Measurements from ENCODE around the gene COLEC11.

The COLEC11 gene

DNA sequence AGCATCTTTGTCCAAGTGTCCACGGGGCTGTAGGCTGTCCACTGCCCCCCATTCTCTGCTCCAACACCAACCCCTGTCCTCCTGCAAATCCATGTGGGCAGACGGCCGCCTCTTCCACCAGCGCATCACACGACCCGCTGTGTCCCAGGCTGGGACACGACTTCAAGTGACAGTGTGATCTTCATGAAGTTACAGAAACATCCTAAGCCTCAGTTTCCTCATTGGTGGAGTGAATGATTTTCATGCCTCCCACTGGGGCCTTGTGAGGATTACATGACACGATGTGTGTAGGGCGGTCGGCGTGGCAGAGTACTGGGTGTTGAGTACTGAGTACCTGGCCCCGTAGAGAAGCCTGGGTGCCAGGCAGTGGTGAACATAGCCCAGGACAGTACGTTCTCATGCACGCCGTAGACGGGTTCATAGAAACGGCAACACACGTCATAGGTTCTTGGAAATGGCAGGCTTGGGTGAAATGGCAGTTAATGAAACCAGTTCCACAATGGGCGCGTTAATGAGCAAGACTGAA is 53.8 kb downstream of the COLEC11 start:
- Histone ChIP-seq H3K27me3 (ENCODE audit: insufficient read depth, low read length) (no peaks in the 10 kb centered on the region), H3K4me2 (ENCODE audit: low read length) (no peak overlapping the region), H3K36me3 (ENCODE audit: insufficient read depth, low read length) (no peaks in the 10 kb centered on the region), H3K4me3 (ENCODE audit: low read depth, low read length, poor library complexity, severe bottlenecking) (no peak overlapping the region), H3K4me1 (ENCODE audit: insufficient read depth, low read length, severe bottlenecking) (peaks cover 31% of the 10 kb centered on the region), H3K9me3 (ENCODE audit: low read length) (no peaks in the 10 kb centered on the region), H3K79me2 (ENCODE audit: insufficient read depth, low read length) (no peaks in the 10 kb centered on the region), H4K20me1 (ENCODE audit: insufficient read depth, low read length) (no peaks in the 10 kb centered on the region), H2AFZ (ENCODE audit: low read length) (no peak overlapping the region), H3K9me2 (ENCODE audit: low read depth, low read length) (no peaks in the 10 kb centered on the region), H3F3A (ENCODE audit: insufficient read depth, low read length) (no peaks in the 10 kb centered on the region), H3K9ac (ENCODE audit: low read length) (no peak overlapping the region), H3K27ac (ENCODE audit: low read depth, low read length, poor library complexity, severe bottlenecking) (no peak overlapping the region)
- no peak for TF ChIP-seq EZH2 (IDR thresholded peaks at IDR 0.05; ENCODE audit: borderline replicate concordance, low read length)
- TF ChIP-seq, protein P1, sequence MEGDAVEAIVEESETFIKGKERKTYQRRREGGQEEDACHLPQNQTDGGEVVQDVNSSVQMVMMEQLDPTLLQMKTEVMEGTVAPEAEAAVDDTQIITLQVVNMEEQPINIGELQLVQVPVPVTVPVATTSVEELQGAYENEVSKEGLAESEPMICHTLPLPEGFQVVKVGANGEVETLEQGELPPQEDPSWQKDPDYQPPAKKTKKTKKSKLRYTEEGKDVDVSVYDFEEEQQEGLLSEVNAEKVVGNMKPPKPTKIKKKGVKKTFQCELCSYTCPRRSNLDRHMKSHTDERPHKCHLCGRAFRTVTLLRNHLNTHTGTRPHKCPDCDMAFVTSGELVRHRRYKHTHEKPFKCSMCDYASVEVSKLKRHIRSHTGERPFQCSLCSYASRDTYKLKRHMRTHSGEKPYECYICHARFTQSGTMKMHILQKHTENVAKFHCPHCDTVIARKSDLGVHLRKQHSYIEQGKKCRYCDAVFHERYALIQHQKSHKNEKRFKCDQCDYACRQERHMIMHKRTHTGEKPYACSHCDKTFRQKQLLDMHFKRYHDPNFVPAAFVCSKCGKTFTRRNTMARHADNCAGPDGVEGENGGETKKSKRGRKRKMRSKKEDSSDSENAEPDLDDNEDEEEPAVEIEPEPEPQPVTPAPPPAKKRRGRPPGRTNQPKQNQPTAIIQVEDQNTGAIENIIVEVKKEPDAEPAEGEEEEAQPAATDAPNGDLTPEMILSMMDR (IDR thresholded peaks at IDR 0.05; ENCODE audit: low read length), result no peak

DNA sequence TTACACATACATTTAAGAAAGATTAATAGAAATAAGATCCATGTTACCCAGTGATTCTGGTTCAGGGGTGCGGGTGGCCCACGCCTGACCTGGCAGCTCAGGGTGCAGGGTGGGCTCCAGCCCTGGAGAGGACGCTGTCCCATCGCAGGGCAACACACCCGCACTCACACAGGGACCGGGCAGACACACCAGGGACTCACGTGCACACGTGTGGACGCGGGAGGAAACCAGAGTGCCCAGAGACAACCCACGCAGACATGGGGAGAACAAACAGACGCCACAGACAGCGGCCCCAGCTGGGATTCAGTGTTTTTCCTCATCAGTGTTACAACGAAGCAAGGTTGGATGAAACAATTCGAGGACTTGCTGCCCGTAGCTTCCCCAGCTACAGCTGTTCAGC is 54.7 kb downstream of the COLEC11 start:
- Histone ChIP-seq H3K9me2 (ENCODE audit: low read depth, low read length) (no peaks in the 10 kb centered on the region), H2AFZ (ENCODE audit: low read length) (no peak overlapping the region), H3K4me3 (ENCODE audit: low read depth, low read length, poor library complexity, severe bottlenecking) (no peak overlapping the region), H3K9me3 (ENCODE audit: low read length) (no peaks in the 10 kb centered on the region), H3F3A (ENCODE audit: insufficient read depth, low read length) (no peaks in the 10 kb centered on the region), H3K27ac (ENCODE audit: low read depth, low read length, poor library complexity, severe bottlenecking) (no peak overlapping the region), H3K4me2 (ENCODE audit: low read length) (no peak overlapping the region), H3K4me1 (ENCODE audit: insufficient read depth, low read length, severe bottlenecking) (peaks cover 39% of the 10 kb centered on the region), H3K9ac (ENCODE audit: low read length) (no peak overlapping the region), H3K36me3 (ENCODE audit: insufficient read depth, low read length) (no peaks in the 10 kb centered on the region), H3K27me3 (ENCODE audit: insufficient read depth, low read length) (no peaks in the 10 kb centered on the region), H4K20me1 (ENCODE audit: insufficient read depth, low read length) (no peaks in the 10 kb centered on the region), H3K79me2 (ENCODE audit: insufficient read depth, low read length) (no peaks in the 10 kb centered on the region)
- TF ChIP-seq EZH2 (IDR thresholded peaks at IDR 0.05; ENCODE audit: borderline replicate concordance, low read length), result no peak
- TF ChIP-seq, protein P1 (IDR thresholded peaks at IDR 0.05; ENCODE audit: low read length), result no peak

DNA sequence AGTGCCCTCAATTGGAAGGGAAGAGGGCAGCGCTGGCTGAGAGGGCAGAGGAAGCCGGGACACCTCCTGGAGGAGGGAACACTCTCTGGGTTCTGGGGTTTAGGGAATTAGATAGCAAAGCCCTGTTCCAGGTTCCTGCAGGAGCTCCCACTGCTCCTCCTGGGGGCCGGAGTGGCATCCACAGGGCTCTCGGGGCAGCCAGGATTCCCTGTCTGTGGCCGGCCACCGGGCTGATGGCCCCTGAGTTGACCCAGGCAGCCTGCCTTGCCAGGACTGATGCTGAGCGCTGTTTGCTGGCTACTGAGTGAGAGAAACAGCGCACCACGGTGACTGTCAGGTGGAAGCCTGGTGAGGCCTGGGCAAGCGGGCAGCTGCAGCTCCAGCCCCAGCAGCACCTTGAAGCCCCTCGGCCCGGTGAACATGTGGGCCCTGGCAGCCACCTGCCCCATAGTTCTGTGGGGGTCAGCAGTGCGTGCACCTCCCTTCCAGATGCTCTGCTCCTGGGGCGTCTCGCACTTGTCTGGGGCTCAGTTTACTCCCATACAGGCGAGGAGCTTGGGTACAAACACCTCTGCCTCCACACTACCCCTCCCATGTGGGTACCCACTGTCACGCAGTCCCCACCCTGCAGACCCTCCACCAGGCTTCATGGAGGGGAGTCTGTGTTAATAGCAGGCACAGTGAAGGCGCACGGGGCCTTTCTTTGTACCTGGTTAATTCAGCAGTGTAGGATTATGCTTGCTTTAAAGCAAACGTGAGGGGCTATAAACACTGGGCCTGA is 55.4 kb downstream of the COLEC11 start:
- Histone ChIP-seq H2AFZ (ENCODE audit: low read length) (peak overlapping the region; percentile 57; the same call in 1 of the 2 replicates), H3K9me3 (ENCODE audit: low read length) (no peaks in the 10 kb centered on the region), H3K4me1 (ENCODE audit: insufficient read depth, low read length, severe bottlenecking) (peaks cover 46% of the 10 kb centered on the region), H3K36me3 (ENCODE audit: insufficient read depth, low read length) (no peaks in the 10 kb centered on the region), H4K20me1 (ENCODE audit: insufficient read depth, low read length) (no peaks in the 10 kb centered on the region), H3K27ac (ENCODE audit: low read depth, low read length, poor library complexity, severe bottlenecking) (peak overlapping the region; percentile 65), H3K9ac (ENCODE audit: low read length) (peak overlapping the region; percentile 53; the same call in 1 of the 2 replicates), H3K4me3 (ENCODE audit: low read depth, low read length, poor library complexity, severe bottlenecking) (no peak overlapping the region), H3K4me2 (ENCODE audit: low read length) (peak overlapping the region; percentile 46; the same call in 1 of the 2 replicates), H3K9me2 (ENCODE audit: low read depth, low read length) (no peaks in the 10 kb centered on the region), H3K27me3 (ENCODE audit: insufficient read depth, low read length) (no peaks in the 10 kb centered on the region), H3K79me2 (ENCODE audit: insufficient read depth, low read length) (no peaks in the 10 kb centered on the region), H3F3A (ENCODE audit: insufficient read depth, low read length) (no peaks in the 10 kb centered on the region)
- TF ChIP-seq EZH2 (IDR thresholded peaks at IDR 0.05; ENCODE audit: borderline replicate concordance, low read length), result no peak
- TF ChIP-seq, protein P1 (IDR thresholded peaks at IDR 0.05; ENCODE audit: low read length), result no peak

Measured in OCI-LY1 (cell line).